SU-DHL-6 (cell line): Measurements from ENCODE around the gene EML1.

Source experiments
- CTCF ChIP-seq: fragments of 200-600 bp; sonication (generic); IDR thresholded peaks from one replicate; pipeline ENCODE4 v1.5.1; 2017; ENCODE audit warnings: antibody characterized with exemption, mild to moderate bottlenecking, low read length, moderate library complexity; ENCODE audit not compliant: insufficient read depth, poor library complexity, severe bottlenecking
- EZH2phosphoT487 ChIP-seq: fragments of 200-600 bp; sonication (generic), shearing (Covaris generic); conservative IDR thresholded peaks from 2 replicates; pipeline ENCODE4 v1.6.1; 2018; ENCODE audit warnings: mild to moderate bottlenecking, antibody characterized with exemption, low read length, moderate library complexity, mixed read lengths

GRCh38 chr14:99749142-99749541 lies 44.1 kb upstream of the EML1 start:
- no peak for TF ChIP-seq CTCF
- TF ChIP-seq EZH2phosphoT487: no peak
